ENCODE measurements around the gene SLC38A3. TPM values are rescaled to one million over a fixed set of nuclear protein-coding genes. Genes with fewer than 3 reads are reported as not detected.

Gene SLC38A3
- 1 to 10 TPM; 2.4 to 7.9 TPM for total RNA-seq

GRCh38 chr3:50204804-50205412, at the start of gene SLC38A3:
TSS of gene SLC38A3 (plus strand) at chr3:50205271. CDS start at chr3:50214200, 8,929 bp downstream.
- no peaks in the 10 kb centered on the region for H3K9me3 ChIP-seq

GRCh38 chr3:50155491-50155878, 49.6 kb upstream of the SLC38A3 start:
- no peaks in the 10 kb centered on the region for H3K9me3 ChIP-seq

More at GRCh38 chr3:50204804-50205412, at the start of gene SLC38A3:
- Histone ChIP-seq H3K4me3 (peak within 1 kb of the TSS; percentile 44 to 60), H3K36me3 (no peaks in the 10 kb centered on the region), H3K27ac (peak within 1 kb of the TSS; percentile 70 to 84), H3K27me3 (no peaks in the 10 kb centered on the region), H3K4me1 (peaks cover 0 to 21% of the 10 kb centered on the region in 2 donors)
- TF ChIP-seq CTCF (IDR thresholded peaks at IDR 0.05) = no peak
- no peak for DNase-seq (ENCODE audit: low spot score)

GRCh38 chr3:50155891-50156290, 49.2 kb upstream of the SLC38A3 start:
- no peak for TF ChIP-seq CTCF (IDR thresholded peaks at IDR 0.05)
- no peak for DNase-seq (ENCODE audit: low spot score)
- H3K27me3 ChIP-seq = no peaks in the 10 kb centered on the region
- H3K4me3 ChIP-seq = peak overlapping the region; percentile 50 to 57
- H3K4me1 ChIP-seq = peaks cover 0 to 49% of the 10 kb centered on the region in 2 donors
- no peaks in the 10 kb centered on the region for H3K36me3 ChIP-seq
- H3K9me3 ChIP-seq = no peaks in the 10 kb centered on the region
- peak overlapping the region; percentile 54 to 67 for H3K27ac ChIP-seq

More at GRCh38 chr3:50155491-50155878, 49.6 kb upstream of the SLC38A3 start:
- Histone ChIP-seq H3K4me1 (peaks cover 0 to 45% of the 10 kb centered on the region in 2 donors), H3K4me3 (peak overlapping the region; percentile 50 to 57), H3K36me3 (no peaks in the 10 kb centered on the region), H3K27ac (peak overlapping the region; percentile 23 to 67), H3K27me3 (no peaks in the 10 kb centered on the region)
- no peak for DNase-seq (ENCODE audit: low spot score)
- TF ChIP-seq CTCF (IDR thresholded peaks at IDR 0.05) = no peak

- no peak for DNase-seq (ENCODE audit: low spot score)
- Histone ChIP-seq H3K4me3 (peak overlapping the region; percentile 50 to 57), H3K4me1 (peaks cover 0 to 58% of the 10 kb centered on the region in 2 donors)
Measured at GRCh38 chr3:50156549-50157493, 48.2 kb upstream of the SLC38A3 start.

More at GRCh38 chr3:50156549-50157493, 48.2 kb upstream of the SLC38A3 start:
- H3K9me3 ChIP-seq = no peaks in the 10 kb centered on the region
- TF ChIP-seq CTCF (IDR thresholded peaks at IDR 0.05) = no peak
- peak overlapping the region; percentile 54 to 67 for H3K27ac ChIP-seq
- H3K36me3 ChIP-seq = no peaks in the 10 kb centered on the region
- H3K27me3 ChIP-seq = no peaks in the 10 kb centered on the region
